Measurements from ENCODE around the gene PGBD2. TPM values are rescaled to one million over a fixed set of nuclear protein-coding genes. Genes with fewer than 3 reads are reported as not detected.
A peak's percentile ranks its signal among the peaks of the same experiment; 100 is the strongest.

The PGBD2 gene
- total and polyA plus RNA-seq, 2 of the 13 experiments (the other 11 are each of a cell fraction or from before 2014, with no cell fraction given): 6.0 to 7.4 TPM

DNA sequence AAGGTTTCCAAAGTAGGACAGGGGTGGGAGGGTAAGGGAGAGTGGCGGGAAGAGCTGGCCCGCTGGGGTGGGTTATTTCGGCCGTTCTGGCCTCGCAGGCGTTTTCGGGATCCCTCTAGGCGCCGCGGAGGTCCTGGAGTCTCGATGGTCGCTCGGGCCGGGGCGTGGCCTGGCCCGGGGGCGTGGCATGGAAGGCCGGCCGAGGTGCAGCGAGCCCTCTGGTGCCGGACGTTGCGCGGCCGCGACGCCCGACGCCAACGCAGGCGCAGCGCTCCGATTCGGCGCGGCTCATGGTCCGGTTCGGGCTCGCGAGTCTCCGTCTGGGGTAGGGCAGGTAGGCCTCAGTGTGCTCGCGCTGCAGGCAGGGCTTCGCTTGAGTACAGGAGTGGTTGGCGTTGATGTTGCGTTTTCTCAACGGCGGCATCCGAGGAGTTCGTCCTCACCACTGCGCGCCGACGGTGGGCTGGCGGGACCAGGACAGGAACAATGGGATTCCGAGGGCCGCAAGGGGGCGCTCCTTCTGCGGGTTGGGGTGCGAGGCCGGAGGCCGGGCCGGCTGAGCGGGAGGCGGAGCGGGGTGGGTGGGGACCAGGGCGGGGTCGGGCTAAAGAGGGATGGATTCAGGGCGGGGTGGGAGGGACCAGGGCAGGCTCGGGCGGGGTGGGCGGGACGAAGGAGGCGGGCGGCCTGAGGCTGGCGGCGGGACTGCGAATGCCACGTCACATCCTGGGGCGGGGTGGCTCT lies at the start of gene PGBD2 (continued):
- peak; percentile 96 for TF ChIP-seq XRCC5 (optimal IDR thresholded peaks at IDR 0.05; ENCODE audit: low read length)
- TF ChIP-seq, protein P1, sequence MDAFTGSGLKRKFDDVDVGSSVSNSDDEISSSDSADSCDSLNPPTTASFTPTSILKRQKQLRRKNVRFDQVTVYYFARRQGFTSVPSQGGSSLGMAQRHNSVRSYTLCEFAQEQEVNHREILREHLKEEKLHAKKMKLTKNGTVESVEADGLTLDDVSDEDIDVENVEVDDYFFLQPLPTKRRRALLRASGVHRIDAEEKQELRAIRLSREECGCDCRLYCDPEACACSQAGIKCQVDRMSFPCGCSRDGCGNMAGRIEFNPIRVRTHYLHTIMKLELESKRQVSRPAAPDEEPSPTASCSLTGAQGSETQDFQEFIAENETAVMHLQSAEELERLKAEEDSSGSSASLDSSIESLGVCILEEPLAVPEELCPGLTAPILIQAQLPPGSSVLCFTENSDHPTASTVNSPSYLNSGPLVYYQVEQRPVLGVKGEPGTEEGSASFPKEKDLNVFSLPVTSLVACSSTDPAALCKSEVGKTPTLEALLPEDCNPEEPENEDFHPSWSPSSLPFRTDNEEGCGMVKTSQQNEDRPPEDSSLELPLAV (CRISPR knock-in tag; conservative IDR thresholded peaks at IDR 0.05; ENCODE audit: low read depth): no peak
- TF ChIP-seq ZNF160 (CRISPR knock-in tag; IDR thresholded peaks at IDR 0.05): peak; percentile 76
- TF ChIP-seq, protein P2, sequence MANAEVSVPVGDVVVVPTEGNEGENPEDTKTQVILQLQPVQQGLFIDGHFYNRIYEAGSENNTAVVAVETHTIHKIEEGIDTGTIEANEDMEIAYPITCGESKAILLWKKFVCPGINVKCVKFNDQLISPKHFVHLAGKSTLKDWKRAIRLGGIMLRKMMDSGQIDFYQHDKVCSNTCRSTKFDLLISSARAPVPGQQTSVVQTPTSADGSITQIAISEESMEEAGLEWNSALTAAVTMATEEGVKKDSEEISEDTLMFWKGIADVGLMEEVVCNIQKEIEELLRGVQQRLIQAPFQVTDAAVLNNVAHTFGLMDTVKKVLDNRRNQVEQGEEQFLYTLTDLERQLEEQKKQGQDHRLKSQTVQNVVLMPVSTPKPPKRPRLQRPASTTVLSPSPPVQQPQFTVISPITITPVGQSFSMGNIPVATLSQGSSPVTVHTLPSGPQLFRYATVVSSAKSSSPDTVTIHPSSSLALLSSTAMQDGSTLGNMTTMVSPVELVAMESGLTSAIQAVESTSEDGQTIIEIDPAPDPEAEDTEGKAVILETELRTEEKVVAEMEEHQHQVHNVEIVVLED (CRISPR knock-in tag; IDR thresholded peaks at IDR 0.05; ENCODE audit: borderline replicate concordance): peak; percentile 88
- 0 out of 2 replicates have a peak, but pooled peaks have one; percentile 36 for TF ChIP-seq KDM5A (IDR thresholded peaks at IDR 0.05; ENCODE audit: borderline replicate concordance, low read length)
- no peak for TF ChIP-seq NFIC (IDR thresholded peaks at IDR 0.05; ENCODE audit: low read length)
- TF ChIP-seq HOXD1 (CRISPR knock-in tag; IDR thresholded peaks at IDR 0.05): 0 out of 2 replicates have a peak, but pooled peaks have one; percentile 37
- TF ChIP-seq ZNF34 (CRISPR knock-in tag; IDR thresholded peaks at IDR 0.05; ENCODE audit: borderline replicate concordance): no peak
- TF ChIP-seq, protein P3, sequence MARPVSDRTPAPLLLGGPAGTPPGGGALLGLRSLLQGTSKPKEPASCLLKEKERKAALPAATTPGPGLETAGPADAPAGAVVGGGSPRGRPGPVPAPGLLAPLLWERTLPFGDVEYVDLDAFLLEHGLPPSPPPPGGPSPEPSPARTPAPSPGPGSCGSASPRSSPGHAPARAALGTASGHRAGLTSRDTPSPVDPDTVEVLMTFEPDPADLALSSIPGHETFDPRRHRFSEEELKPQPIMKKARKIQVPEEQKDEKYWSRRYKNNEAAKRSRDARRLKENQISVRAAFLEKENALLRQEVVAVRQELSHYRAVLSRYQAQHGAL (CRISPR knock-in tag; IDR thresholded peaks at IDR 0.05; ENCODE audit: not compliant biosample characterization): peak; percentile 65
- no peak for TF ChIP-seq NR2F1 (CRISPR knock-in tag; IDR thresholded peaks at IDR 0.05)
- TF ChIP-seq, protein P4, sequence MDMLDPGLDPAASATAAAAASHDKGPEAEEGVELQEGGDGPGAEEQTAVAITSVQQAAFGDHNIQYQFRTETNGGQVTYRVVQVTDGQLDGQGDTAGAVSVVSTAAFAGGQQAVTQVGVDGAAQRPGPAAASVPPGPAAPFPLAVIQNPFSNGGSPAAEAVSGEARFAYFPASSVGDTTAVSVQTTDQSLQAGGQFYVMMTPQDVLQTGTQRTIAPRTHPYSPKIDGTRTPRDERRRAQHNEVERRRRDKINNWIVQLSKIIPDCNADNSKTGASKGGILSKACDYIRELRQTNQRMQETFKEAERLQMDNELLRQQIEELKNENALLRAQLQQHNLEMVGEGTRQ (IDR thresholded peaks at IDR 0.05; ENCODE audit: low read depth, low read length): no peak
- TF ChIP-seq, protein P4 (CRISPR knock-in tag; IDR thresholded peaks at IDR 0.05; ENCODE audit: borderline replicate concordance): no peak; the same call in 1 of the 2 replicates
- peak; percentile 90 for TF ChIP-seq KAT7 (CRISPR knock-in tag; IDR thresholded peaks at IDR 0.05; ENCODE audit: borderline replicate concordance)
- TF ChIP-seq CENPX (CRISPR knock-in tag; IDR thresholded peaks at IDR 0.05): no peak
- TF ChIP-seq, protein P5, sequence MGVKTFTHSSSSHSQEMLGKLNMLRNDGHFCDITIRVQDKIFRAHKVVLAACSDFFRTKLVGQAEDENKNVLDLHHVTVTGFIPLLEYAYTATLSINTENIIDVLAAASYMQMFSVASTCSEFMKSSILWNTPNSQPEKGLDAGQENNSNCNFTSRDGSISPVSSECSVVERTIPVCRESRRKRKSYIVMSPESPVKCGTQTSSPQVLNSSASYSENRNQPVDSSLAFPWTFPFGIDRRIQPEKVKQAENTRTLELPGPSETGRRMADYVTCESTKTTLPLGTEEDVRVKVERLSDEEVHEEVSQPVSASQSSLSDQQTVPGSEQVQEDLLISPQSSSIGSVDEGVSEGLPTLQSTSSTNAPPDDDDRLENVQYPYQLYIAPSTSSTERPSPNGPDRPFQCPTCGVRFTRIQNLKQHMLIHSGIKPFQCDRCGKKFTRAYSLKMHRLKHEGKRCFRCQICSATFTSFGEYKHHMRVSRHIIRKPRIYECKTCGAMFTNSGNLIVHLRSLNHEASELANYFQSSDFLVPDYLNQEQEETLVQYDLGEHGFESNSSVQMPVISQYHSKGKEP (CRISPR knock-in tag; IDR thresholded peaks at IDR 0.05): no peak; the same call in 1 of the 2 replicates
- no peak for TF ChIP-seq ZNF20 (CRISPR knock-in tag; IDR thresholded peaks at IDR 0.05)
- peak; percentile 95 for TF ChIP-seq YEATS4 (CRISPR knock-in tag; IDR thresholded peaks at IDR 0.05; ENCODE audit: borderline replicate concordance)
- peak; percentile 97 for TF ChIP-seq SP4 (CRISPR knock-in tag; IDR thresholded peaks at IDR 0.05)
- TF ChIP-seq, protein P6, sequence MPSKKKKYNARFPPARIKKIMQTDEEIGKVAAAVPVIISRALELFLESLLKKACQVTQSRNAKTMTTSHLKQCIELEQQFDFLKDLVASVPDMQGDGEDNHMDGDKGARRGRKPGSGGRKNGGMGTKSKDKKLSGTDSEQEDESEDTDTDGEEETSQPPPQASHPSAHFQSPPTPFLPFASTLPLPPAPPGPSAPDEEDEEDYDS (CRISPR knock-in tag; IDR thresholded peaks at IDR 0.05): peak; percentile 73
- peak; percentile 67 for TF ChIP-seq ZNF350 (CRISPR knock-in tag; IDR thresholded peaks at IDR 0.05; ENCODE audit: borderline replicate concordance, low read depth)
- peak; percentile 22; the same call in 1 of the 2 replicates for TF ChIP-seq HNF4A (CRISPR knock-in tag; IDR thresholded peaks at IDR 0.05)

Measured in HepG2 (cell line).